ENCODE results near the gene LIAS.

DNA sequence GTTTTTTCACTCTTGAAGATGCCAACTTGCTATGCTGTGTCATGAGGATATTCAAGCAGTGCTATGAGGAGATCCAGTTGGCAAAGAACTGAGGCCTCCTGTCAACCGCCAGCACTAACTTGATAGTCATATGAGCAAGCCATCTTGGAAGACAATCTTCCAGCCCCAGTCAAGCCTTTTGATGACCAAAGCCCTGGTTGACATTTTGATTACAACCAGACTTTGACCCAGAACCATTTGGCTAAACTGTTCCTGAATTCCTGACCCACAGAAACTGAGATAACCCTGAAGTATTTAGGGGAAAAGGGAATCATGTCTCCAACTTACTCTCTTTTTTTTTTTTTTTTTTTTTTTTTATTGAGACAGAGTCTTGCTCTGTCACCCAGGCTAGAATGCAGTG, 35.5 kb downstream of the LIAS start:
- TF ChIP-seq RAD21 (IDR thresholded peaks at IDR 0.05; ENCODE audit: low read depth) (no peak), NFIC (IDR thresholded peaks at IDR 0.05) (no peak)
- TF ChIP-seq, protein P1, sequence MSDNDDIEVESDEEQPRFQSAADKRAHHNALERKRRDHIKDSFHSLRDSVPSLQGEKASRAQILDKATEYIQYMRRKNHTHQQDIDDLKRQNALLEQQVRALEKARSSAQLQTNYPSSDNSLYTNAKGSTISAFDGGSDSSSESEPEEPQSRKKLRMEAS (IDR thresholded peaks at IDR 0.05) = no peak

All from Ishikawa (cell line).